ENCODE results near the gene FAM184A. TPM values are rescaled to one million over a fixed set of nuclear protein-coding genes. Genes with fewer than 3 reads are reported as not detected.

FAM184A gene
- total and polyA plus RNA-seq, 9 of the 15 experiments (the other 6 are each of a cell fraction or from before 2014, with no cell fraction given), result 6.4 to 18.7 (median 13.1) TPM

DNA sequence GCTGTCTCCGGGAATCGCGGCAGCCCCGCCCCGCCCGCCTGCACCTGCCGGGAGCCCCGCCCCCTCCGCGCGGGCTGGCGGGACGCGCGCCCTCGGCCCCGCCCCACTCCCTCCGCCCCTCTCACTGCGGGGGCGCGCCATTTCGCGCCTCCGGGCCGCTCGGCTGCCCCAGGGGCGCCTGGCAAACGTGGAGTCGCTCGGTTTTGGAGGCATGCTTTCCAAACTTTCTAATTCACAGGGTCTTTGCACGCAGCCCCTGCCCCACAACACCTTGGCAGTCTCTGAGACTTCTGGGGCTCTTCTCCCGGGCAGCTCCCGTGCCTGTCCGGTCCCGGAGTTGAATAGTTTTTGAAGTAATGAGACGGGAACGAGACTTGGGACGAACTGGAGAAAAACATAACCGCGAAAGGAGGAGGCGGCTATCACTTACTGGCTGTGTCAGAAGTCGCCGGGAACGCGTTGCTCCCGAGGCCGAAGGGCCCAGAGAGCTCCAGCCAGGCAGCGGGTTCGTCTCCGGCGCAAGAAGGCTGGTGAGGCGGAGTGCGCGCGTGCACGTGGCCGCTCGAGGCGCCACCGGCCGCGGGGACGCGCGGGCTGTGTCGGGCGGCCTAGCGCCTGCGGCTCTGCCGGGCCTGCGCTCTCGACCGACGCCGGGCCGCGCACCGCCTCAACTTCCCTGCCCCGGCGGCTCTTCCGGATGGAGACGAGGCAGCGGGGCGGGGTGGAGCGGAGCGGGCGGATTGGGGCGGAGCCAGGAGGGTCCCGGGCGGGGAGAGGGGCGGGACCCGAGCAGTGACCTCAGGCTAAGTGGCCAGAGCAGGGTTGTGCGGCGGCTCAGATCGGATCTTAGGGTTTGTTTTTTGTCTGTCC, 143.8 kb downstream of the FAM184A start, which contains the start of gene MCM9 (continued):
- TF ChIP-seq, protein P1, sequence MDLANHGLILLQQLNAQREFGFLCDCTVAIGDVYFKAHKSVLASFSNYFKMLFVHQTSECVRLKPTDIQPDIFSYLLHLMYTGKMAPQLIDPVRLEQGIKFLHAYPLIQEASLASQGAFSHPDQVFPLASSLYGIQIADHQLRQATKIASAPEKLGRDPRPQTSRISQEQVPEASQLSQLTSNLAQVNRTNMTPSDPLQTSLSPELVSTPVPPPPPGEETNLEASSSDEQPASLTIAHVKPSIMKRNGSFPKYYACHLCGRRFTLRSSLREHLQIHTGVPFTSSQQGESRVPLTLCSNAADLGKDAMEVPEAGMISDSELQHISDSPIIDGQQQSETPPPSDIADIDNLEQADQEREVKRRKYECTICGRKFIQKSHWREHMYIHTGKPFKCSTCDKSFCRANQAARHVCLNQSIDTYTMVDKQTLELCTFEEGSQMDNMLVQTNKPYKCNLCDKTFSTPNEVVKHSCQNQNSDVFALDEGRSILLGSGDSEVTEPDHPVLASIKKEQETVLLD (IDR thresholded peaks at IDR 0.05), result 0 out of 2 replicates have a peak, but pooled peaks have one; percentile 24
- no peak for TF ChIP-seq POLR2AphosphoS2 (IDR thresholded peaks at IDR 0.05; ENCODE audit: low read length)
- TF ChIP-seq ZFP30 (CRISPR knock-in tag; IDR thresholded peaks at IDR 0.05; ENCODE audit: borderline replicate concordance), result no peak
- TF ChIP-seq HCFC1 (IDR thresholded peaks at IDR 0.05; ENCODE audit: low read depth, low read length), result 0 out of 2 replicates have a peak, but pooled peaks have one; percentile 51
- no peak for TF ChIP-seq MYNN (IDR thresholded peaks at IDR 0.05)
- TF ChIP-seq MYNN (CRISPR knock-in tag; IDR thresholded peaks at IDR 0.05), result no peak
- TF ChIP-seq ZNF77 (CRISPR knock-in tag; IDR thresholded peaks at IDR 0.05), result no peak
- TF ChIP-seq NBN (IDR thresholded peaks at IDR 0.05; ENCODE audit: low read depth), result no peak
- no peak; a peak in 1 of 4 replicates for TF ChIP-seq TBL1XR1 (IDR thresholded peaks at IDR 0.05; ENCODE audit: low read length in 2 of 2)
- no peak for TF ChIP-seq NR4A1 (CRISPR knock-in tag; IDR thresholded peaks at IDR 0.05)
- TF ChIP-seq NR4A1 (tag; IDR thresholded peaks at IDR 0.05), result peak; percentile 51; the same call in 1 of the 2 replicates
- TF ChIP-seq MBD2 (IDR thresholded peaks at IDR 0.05; ENCODE audit: borderline replicate concordance, low read depth), result 0 out of 2 replicates have a peak, but pooled peaks have one; percentile 16
- no peak for TF ChIP-seq RBM25 (IDR thresholded peaks at IDR 0.05; ENCODE audit: low read depth, low read length, severe bottlenecking)
- TF ChIP-seq, protein P2, sequence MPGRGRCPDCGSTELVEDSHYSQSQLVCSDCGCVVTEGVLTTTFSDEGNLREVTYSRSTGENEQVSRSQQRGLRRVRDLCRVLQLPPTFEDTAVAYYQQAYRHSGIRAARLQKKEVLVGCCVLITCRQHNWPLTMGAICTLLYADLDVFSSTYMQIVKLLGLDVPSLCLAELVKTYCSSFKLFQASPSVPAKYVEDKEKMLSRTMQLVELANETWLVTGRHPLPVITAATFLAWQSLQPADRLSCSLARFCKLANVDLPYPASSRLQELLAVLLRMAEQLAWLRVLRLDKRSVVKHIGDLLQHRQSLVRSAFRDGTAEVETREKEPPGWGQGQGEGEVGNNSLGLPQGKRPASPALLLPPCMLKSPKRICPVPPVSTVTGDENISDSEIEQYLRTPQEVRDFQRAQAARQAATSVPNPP (IDR thresholded peaks at IDR 0.05; ENCODE audit: borderline replicate concordance, insufficient read depth, insufficient read length), result no peak
- no peak for TF ChIP-seq NCOA4 (IDR thresholded peaks at IDR 0.05; ENCODE audit: partially characterized antibody)

Measured in K562 (cell line).